Activated CD8-positive, alpha-beta memory T cell treated with anti-CD3 and anti-CD28 coated beads for 1 hour (primary cell): Measurements from ENCODE around the gene PIP5K1A.
"Not testable (repeated sequence)": the region's sequence is repeated elsewhere in the genome, so short reads cannot be mapped to it uniquely, and the experiment has no call there.

ENCODE experiments used
- DNase-seq, 2 donors: peaks; one replicate each; pipeline ENCODE4 v3.0.0-alpha.2; 2020; ENCODE audit warnings: low read depth in 1 of 2; ENCODE audit errors: extremely low read depth in 1 of 2

The PIP5K1A gene

GRCh38 chr1:151251656-151252470, 53.5 kb downstream of the PIP5K1A start:
- DNase-seq: peak; percentile 19 to 39

GRCh38 chr1:151254217-151255213, 56.2 kb downstream of the PIP5K1A start, which contains the start of gene PSMD4:
TSS of gene PSMD4 (plus strand) at chr1:151254734. CDS start at chr1:151254783, 49 bp downstream.
- peak; percentile 84 to 86 for DNase-seq

- no peak for DNase-seq
These were observed 57.0 kb downstream of the PIP5K1A start for GRCh38 chr1:151255381-151255780.

- DNase-seq: no peak
These were observed 61.0 kb downstream of the PIP5K1A start for GRCh38 chr1:151259351-151259750.

GRCh38 chr1:151265446-151266236, 67.3 kb downstream of the PIP5K1A start:
- DNase-seq: no peak

- no peak for DNase-seq
These were observed 68.0 kb downstream of the PIP5K1A start for GRCh38 chr1:151266315-151266714.

- DNase-seq: no peak
These were observed 68.5 kb downstream of the PIP5K1A start for GRCh38 chr1:151266821-151267220.

- no peak for DNase-seq
These were observed 69.4 kb downstream of the PIP5K1A start for GRCh38 chr1:151267760-151268159.

GRCh38 chr1:151273924-151274466, 75.6 kb downstream of the PIP5K1A start:
- DNase-seq: no peak

GRCh38 chr1:151275341-151275740, 77.0 kb downstream of the PIP5K1A start:
- not testable (repeated sequence) for DNase-seq

- no peak for DNase-seq
These were observed 78.9 kb downstream of the PIP5K1A start for GRCh38 chr1:151277249-151277648.

GRCh38 chr1:151281225-151281968, 83.0 kb downstream of the PIP5K1A start:
- DNase-seq: peak; percentile 82 to 91

GRCh38 chr1:151281969-151282882, 83.9 kb downstream of the PIP5K1A start, which contains the start of gene ZNF687:
TSS of gene ZNF687 (plus strand) at chr1:151282299. CDS start at chr1:151286292, 3,993 bp downstream.
- peak; percentile 93 to 98 for DNase-seq

- no peak for DNase-seq
These were observed 84.8 kb downstream of the PIP5K1A start for GRCh38 chr1:151282883-151283725.

- no peak for DNase-seq
These were observed 85.7 kb downstream of the PIP5K1A start for GRCh38 chr1:151284013-151284577.

GRCh38 chr1:151286619-151287340, 88.4 kb downstream of the PIP5K1A start:
- DNase-seq: no peak

GRCh38 chr1:151287341-151287699, 89.0 kb downstream of the PIP5K1A start:
- DNase-seq: no peak
